ENCODE measurements around the gene CELSR3.

CELSR3 gene

GRCh38 chr3:48660800-48661400 is 1.8 kb downstream of the CELSR3 start:
- no peak for DNase-seq

DNA sequence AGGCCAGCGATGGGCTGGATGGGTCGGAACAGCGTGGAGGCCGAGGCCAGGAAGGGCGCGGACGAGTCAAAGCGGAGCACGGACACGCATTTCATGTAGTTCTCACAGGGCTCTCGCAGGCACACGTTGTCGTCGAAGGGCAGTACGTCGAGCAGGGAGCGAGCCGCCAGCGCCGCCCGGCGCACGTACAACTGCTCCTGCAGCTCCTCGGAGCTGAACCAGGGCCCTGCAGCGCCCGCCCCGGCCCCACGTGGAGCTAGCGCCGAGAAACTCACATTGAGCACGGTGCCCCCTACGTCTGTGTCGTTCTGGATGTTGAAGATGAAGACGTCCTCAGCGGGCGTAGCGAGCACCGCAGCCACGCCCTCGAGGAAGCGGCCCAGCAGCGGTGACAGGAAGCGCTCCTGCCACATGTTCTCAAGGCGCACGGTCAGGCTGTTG is 5.8 kb downstream of the CELSR3 start:
- no peak for DNase-seq

GRCh38 chr3:48656061-48656840 is 6.4 kb downstream of the CELSR3 start:
- peak; percentile 73 for DNase-seq

DNA sequence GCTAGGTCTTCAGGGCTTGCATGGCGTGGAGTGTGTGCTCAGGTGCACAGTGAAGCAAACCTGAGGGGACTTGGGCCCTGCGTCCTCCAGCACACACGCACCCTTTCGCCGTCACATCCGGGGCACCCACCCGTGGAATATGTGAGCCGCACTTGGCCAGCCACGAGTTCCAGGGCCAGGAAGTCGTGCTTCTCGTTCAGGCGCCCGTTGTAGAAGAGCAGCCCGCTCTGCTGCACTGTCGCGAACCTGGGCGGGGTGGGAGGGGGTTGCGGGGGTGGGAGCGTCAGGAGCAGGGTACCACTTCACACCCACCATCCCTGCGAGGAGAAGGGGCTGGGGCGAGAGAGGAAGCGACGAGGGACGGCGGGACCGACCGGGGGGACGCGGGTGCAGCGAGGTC is 7.1 kb downstream of the CELSR3 start:
- peak; percentile 40 for DNase-seq

DNA sequence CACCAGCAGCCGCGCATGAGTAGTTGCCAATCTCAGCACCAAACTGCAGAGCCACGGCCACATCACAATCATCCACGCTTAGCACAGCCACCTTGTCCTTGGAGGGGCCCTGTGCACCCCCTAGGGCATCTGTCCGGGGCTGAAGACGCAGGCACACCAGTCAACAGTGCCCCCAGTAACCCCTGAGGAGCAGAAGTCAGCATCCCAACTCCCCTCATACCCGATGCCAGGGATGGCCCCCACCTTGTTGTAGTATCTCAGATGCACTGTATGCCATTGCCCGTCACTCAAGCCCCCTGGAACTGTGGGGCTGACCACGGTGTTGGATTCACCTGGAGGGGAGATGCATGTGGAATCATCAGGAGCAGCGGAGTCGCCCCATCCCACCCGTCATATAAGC is 7.6 kb downstream of the CELSR3 start:
- no peak for DNase-seq

GRCh38 chr3:48652923-48653715 is 9.6 kb downstream of the CELSR3 start:
- DNase-seq, result no peak

- no peak for DNase-seq
Observed at GRCh38 chr3:48651771-48652170, 10.9 kb downstream of the CELSR3 start.

DNA sequence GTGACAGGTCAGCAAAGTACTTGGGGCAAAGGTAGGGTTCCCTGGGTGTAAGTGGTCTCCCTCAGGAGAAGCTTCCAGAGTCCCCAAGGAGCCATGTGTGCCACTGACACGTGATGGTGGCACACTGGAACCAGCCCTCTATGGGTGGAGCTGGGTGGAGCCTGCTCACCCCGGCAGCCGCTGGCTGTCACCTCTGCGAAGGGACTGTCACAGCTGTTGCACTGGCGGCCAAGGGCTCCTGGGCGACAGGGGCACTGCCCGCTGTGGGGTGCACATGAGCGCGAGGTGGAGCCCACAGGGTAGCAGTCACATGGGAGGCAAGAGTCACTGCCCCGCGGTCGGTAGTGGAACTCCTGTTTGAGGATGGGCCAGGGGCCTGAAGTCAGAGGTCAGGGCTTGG is 12.0 kb downstream of the CELSR3 start:
- DNase-seq, result no peak

DNA sequence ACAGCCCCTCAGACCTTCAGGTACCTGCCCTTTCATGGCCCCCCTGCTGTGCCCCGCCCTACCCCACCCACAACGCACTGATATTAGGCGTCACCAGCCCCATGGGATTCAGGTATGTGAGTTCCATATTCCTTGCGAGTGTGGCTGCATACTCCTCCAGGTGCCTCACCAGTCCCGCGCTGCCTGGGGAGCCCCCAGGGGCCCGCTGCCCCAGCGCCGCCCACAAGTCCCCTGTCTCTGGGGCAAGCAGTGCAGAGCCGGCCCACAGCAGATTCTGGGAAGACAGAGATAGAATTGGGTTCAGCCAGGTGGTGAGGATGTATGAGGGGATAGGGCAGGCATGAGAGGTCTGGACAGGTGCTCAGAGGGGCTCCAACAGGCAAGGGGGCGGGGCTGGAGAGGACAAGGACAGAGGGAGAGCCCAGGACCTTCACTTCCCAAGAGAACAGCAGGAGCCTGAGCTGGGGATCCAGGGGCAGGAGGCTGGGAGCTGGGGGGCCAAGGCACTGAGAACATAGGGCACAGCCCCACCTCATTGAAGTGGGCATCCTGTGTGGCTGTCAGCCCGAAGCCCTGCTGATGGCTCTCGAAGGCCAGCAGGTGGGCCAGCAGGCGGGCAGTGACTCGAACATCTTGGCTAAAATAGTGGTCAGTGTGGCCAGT is 14.4 kb downstream of the CELSR3 start:
- DNase-seq, result no peak

GRCh38 chr3:48647714-48648113 is 15.0 kb downstream of the CELSR3 start:
- DNase-seq, result no peak

DNA sequence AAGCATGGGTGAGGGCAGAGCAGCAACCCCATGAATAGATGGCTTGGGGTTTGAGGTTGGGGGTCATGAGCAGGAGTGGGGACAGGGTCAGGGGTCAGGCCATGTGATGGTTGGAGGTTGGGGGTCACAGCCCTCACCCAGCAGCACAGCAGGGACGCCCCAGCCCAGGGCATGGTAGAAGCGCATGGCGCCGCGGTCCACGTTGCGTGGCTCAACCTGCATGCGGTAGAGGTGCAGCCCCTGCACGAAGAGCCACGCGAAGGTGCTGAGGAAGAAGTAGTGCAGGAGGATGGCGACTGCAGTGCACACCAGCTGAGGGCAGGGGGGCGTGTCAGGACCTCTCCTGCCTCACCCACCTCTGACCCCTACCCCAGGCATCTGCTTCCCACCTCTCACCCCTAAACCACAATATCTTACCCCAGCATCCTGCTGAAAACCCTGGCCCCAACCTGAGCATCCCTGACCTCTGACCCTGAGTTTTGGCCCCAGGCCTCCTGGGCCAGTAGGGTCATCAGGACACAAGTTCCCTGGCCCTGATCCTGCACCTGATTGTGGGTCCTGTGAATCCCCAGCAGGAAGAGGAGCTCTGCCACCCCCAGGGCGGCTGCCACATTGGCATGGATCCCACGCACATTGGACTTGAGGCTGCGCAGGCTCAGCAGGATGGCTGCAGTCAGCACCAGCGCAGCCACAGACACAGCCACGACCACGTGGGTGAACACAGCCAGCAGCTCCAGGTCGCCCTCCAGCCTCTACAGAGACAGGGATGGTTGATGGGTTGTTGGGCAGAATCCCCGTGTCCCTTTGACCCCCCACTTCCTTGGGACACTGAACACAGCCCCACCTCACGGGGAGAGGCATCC is 17.6 kb downstream of the CELSR3 start:
- no peak for DNase-seq

- no peak for DNase-seq
Observed at GRCh38 chr3:48642605-48643004, 20.1 kb downstream of the CELSR3 start.

DNA sequence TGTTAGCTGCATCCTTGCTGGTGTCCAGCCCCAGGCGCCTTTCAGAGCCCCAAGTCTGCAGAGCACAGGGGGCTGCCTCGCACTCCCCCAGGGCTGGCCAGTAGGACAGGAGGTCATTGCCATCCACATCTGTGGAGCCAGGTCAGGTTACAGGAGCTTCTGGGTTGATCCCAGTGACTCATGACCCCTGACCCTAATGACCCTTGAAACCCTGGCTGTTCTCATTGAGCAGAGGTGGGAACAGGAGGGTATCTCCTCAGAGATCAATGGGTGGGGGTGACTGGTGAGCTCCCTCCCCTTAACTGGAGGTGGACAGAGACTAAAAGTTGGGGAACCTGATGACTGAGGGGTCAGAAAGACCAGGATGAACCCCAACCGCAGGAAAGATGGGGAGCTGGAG is 21.3 kb downstream of the CELSR3 start:
- no peak for DNase-seq

- no peak for DNase-seq
Observed at GRCh38 chr3:48639944-48640606, 22.6 kb downstream of the CELSR3 start.

- DNase-seq, result no peak
Observed at GRCh38 chr3:48637305-48637704, 25.4 kb downstream of the CELSR3 start.

GRCh38 chr3:48636149-48636655 is 26.5 kb downstream of the CELSR3 start:
- no peak for DNase-seq

- peak; percentile 84 for DNase-seq
Observed at GRCh38 chr3:48635222-48636021, 27.3 kb downstream of the CELSR3 start, which contains the start of gene SLC26A6. TSS of gene SLC26A6 (minus strand) at chr3:48635461. CDS start at chr3:48635393, 68 bp downstream.

GRCh38 chr3:48634661-48635221 is 27.9 kb downstream of the CELSR3 start:
- DNase-seq, result peak; percentile 28

DNA sequence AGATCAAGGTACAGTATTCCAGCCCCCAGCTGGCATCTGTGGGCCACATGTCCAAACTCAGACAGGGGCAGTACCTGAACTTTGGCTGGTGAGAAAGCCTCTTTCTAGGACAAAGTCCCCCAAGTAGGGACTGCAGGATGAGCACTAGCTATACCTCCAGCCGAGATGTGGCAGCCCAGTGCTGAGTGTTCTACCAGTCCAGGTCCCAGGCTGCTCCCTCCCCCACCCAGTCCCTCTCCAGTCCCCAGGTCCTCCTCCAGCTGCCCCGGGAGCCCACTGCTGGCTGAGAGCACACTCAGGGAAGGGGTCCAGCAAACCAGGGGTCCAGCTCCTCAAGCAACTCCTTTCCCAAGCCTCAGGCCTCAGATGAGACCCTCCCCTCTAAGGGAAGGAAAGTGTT is 28.9 kb downstream of the CELSR3 start:
- DNase-seq, result no peak

DNA sequence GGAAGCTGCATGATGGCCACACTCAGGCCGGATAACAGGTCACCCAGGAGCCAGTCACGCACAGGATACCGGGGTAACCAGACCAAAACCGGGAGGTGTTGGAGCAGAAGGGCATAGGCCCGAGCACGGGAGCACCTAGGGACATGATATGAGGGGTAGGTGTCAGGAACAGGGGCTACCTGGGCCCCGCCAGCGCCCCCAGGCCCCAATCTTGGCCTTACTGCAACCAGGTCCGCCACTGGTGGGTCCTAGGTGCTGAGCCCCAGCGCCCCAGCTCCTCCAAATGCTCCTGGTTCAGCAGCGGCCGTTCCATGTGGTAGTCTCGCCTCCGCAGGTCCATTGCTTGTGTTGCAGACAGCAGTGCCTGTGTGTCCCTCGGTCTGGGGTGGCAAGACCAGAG is 29.4 kb downstream of the CELSR3 start:
- DNase-seq, result no peak

All from activated CD4-positive, alpha-beta T cell treated with anti-CD3 and anti-CD28 coated beads for 1 hour (primary cell).